Measurements from ENCODE around the gene GALNT13.
A peak's percentile ranks its signal among the peaks of the same experiment; 100 is the strongest.
"Not testable (repeated sequence)": the region's sequence is repeated elsewhere in the genome, so short reads cannot be mapped to it uniquely, and the experiment has no call there.

GALNT13 gene

DNA sequence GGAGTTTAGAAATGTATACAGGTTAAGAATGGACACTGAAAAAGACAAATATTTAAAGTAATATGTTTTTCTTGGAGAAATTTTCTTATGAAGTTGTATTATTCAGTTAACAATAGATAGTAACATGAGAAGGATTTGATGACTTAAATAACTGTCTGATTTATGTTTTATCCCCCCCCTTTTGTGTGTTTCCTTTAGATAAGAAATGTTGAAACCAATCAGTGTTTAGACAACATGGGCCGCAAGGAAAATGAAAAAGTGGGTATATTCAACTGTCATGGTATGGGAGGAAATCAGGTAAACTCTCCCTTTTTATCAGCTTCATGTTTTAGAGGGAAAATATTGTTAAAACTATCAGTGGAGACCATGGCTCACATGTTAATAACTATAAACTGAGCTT lies 537.1 kb downstream of the GALNT13 start:
- no peak for DNase-seq (ENCODE audit: low read depth, low spot score)

DNA sequence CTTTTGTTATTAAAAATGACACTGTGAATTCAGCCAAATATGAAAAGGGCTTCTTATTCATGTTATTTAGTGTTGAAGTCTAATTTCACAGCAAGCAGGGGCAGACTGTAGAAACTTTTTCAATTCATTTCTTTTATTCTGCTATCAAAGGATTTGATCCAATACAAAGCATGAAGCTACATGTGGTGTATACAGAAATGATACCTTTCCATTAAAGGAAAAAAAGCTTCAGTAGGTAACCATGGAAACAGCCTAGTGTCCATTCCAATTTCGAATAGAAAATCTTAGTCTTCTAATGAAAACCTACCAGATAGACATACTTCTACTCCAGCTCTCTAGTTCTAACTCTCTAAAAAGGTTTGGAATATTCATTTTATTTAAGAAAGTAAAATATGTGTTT lies 550.5 kb downstream of the GALNT13 start:
- no peak for DNase-seq (ENCODE audit: low read depth, low spot score)

DNA sequence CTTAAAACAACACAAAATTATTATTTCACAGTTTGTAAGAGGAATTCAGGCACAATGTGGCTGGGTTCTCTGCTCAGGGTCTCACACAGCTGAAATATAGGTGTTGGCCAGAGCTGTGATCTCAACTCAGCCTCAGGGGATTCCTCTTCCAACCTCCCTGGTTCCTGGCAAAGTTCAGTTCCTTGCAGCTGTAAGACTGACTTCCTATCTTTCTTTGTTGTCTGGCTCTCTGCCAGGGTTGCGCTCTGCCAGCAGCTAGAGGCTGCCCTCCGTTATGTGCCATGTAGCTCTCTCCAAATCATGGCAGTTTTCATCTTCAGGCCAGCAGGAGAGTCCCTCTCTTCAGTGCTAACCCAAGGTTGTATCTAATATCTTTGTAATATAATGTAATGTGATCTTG lies 554.3 kb downstream of the GALNT13 start:
- peak; percentile 16 for DNase-seq (ENCODE audit: low read depth, low spot score)

DNA sequence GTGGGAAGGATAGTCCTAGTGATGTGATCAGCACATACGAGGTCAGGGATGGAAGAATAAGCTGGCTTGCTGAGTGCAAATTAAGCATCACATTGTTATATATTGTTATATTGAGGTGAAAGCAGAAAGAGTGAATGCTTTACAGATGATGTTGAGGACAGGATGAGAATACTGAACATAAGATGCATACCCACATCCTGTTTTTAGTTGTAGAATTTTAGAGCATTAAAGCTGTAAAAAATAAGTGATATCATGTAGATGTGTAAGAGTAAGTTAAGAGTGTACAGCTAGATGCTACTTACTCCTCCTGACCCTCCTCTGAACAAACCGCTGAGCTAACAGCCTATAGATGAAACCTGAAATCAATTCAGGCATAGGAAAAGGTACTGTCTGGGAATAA lies 555.7 kb downstream of the GALNT13 start:
- DNase-seq (ENCODE audit: low read depth, low spot score) = no peak

DNA sequence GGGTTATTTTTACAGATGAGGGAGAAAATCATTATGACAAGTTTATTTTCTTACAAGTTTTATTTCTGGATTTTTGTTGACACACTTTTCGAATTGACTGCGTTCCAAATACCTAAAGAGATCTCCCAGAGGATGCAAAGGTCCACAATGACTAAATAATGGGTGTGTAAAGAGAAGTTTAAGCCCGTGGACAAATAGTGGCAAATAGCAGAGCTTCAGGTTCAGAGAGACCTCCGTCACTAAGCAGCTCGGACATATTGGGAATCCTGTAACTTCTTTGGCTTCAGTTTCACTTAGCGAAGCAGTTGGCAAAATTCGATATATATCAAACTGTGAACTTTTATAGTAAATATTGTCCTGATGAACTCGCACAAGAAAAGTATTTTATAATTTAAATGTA lies 556.3 kb downstream of the GALNT13 start:
- DNase-seq (ENCODE audit: low read depth, low spot score) = no peak

DNA sequence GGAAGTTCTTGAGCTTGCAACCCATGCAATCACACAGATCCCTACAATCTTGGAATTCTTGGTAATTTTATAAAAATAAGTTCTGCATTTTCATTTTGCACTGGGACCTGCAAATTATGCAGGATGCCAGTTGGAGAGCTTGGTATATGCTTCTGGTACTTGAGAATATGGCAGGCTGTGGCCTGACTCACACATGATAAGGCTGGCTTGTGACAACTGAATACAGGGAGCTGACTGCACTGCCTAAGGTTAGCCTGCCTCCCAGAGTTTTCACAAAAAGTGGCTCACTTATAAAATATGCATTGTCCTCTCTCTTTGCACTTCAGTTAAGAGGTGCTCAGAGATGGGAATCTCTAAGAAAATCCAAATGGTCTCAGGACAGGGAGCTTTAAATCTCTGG lies 561.3 kb downstream of the GALNT13 start:
- no peak for DNase-seq (ENCODE audit: low read depth, low spot score)

DNA sequence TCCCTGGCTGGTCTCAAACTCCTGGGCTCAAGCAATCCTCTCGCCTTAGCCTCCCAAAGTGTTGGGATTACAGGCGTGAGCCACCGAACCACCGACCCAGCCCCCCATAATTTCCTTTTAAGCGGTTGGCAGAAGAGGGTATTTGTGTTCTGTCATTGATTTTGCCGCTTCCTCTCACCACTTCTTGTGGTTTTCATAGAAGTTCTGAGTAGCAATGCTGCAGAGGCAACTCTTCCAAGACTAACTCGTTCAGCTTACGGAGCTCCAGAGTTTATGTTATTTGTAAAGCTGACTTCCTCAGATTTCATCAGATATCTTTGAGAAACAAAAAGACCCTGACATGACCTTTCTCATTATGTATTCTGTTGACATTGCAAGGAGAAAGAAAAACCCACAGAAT lies 565.4 kb downstream of the GALNT13 start:
- DNase-seq (ENCODE audit: low read depth, low spot score) = no peak

DNA sequence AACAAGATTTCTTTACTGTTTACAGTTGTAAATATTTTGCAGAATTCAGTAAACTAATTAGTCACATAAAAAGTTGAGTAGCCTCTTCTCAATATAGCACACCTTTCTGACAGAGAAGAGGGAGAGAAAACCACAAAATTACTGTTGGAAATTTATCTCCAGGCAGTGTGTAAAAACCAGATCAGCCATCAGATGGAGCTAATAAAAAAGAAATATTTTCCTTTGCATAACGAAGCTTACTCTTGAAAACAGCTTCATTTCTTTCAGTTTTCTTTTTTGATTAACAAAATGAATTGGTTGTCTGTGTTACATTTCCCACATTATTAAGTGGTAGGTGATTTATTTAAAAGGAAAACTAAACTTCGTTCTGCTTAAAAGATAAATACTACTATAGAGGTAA lies 567.4 kb downstream of the GALNT13 start:
- DNase-seq (ENCODE audit: low read depth, low spot score) = no peak

DNA sequence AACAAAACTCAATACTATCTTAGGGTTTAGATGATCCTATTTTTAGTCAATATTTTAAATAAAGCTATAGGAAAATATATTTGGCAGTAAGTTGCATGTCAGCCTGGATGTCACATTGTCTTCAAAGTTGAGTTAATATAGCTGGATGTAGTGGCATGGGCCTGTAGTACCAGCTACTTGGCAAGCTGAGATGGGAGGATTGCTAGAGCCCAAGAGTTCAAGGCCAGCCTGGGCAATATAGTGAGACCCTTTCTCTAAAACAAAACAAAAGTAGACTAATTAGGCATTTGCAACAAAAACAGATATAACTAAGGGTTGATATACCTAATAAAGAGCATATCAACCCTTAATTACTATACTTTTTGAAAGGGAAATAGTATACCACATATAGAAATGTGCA lies 572.2 kb downstream of the GALNT13 start:
- no peak for DNase-seq (ENCODE audit: low read depth, low spot score)

DNA sequence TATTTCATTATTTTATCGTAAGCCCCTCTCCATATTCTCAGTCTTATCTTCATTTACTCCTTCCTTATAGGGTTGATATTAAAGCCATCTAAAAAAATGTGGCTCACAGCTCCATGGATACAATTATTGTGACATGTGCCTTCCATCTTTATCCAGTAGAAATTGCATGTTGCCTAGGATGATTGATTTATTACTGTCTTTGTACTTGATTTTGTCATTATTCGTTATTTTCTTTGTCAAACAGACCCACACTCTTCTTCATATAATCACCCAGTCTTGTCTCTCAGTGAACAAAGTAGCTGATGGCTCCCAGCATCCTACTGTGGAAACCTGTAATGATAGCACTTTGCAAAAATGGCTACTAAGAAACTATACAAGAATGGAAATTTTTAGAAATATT lies 574.6 kb downstream of the GALNT13 start:
- no peak for DNase-seq (ENCODE audit: low read depth, low spot score)

DNA sequence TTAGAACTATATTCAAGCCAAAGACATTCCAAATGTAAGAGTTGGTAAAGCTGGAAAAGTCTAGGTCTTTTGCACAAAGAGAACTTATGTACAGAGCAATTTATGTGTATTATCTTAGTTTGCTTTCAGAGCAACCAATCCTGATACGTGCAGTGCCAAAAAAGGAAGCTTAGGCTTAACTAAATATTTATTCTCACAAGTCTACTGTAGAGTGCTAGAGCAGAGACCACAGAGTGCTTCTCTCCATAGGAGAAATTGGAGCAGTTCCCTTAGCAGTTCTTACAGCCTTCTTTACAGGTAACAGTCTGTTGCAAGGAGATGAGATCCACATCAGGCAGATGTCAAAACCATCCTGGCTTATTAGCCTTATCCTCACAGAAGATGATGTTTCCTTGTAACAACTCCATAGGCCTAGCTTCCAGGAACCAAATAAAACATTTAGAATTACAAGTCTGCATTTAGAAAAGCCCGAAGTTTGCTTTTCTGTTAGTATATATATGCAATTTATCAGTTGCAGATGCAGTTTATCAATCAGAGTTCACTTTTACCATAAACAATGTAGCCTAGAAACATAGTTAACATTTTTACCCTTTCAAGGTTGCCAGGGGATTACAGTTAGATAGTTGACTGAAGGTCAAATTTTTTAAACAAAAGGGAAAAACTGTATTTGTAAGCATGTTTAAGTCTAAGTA lies 576.2 kb downstream of the GALNT13 start:
- no peak for DNase-seq (ENCODE audit: low read depth, low spot score)

DNA sequence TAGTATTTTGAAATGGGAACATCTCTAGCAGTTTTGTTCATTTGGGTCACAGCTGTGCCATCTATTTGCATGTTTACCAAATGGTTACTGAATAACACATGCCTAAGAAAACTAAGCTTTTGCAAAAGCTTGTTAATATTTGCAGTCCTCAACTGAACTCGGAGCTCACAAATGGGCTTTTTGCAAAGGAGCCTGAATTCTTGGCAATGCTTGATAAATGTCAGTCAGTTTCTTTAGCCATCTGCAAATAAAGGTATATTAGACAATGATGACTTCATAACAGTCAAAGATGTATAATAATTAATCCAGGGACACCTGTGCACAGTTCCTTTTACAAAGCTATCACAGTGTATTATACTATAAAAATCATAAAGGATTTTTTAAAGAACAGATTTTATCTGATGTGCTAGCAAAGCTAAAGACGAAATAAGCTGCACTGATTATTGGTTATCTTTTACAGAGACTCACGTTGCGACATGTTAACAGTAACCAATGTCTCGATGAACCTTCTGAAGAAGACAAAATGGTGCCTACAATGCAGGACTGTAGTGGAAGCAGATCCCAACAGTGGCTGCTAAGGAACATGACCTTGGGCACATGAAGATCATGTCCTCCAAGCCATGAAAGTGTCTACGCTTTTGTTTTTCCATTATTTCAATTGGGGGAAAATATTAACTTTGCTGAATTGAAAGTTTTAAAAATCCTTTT lies 578.4 kb downstream of the GALNT13 start:
- no peak for DNase-seq (ENCODE audit: low read depth, low spot score)

DNA sequence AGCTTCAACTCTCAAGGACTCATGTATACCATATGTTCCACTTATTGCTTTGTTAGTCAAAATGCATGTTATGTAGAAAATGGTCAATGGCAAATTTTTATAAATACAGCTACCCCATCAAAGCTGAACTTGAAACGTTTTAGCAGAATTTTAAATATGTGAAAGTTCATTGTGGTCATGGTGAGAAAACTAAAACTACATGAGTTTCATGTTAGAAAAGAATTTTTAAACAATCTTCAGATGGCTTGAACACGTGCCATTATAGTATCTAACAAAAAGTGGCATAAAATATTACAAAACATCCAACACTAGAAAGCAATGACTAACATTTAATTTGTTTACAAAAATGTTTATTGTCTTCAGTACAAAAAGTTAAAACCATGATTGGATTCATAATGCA lies 580.7 kb downstream of the GALNT13 start:
- DNase-seq (ENCODE audit: low read depth, low spot score) = no peak

DNA sequence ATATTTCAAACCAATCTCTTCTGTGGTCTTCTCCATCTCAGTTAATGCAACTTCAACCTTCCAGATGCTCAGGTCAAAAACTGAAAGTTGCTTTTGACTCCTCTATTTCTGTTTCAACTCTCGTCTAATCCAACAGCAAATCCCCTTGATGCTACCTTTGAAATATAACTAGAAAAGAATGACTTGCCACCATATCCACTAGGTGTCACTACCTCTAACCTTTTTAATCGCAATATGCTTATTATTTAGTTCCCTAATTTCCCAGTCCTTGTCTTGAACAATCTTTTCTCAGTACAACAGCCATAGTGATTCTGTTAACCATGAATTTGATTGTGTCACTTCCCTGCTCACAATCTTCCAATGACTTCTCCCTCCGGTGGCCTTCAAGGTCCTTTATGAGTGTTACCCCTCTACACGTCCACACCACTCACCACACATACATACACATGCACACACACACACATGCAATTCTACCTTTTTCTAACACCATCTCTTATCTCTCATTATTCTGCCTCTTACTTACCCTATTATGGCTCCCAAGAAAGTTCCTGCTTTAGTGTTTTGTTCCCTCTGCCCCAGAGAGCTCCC lies 581.3 kb downstream of the GALNT13 start:
- DNase-seq (ENCODE audit: low read depth, low spot score) = no peak

DNA sequence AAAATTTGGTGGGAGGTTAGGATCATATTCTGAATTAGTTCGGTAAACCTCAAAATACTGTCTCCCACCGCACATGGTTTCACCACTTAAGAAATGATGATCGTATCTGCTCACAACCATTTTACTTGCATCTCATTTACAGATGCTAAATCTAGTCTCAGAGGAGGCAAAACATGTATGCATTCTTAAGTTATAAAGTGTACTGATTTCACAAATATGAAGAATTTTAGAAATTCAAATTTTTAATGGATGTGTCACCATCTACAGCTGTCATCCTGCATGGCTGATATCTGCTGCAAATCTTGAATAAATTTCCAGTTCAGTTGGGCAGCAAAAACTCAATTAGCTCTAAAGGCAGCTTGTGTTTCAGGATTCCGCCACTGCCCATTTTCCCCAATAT lies 583.4 kb downstream of the GALNT13 start:
- DNase-seq (ENCODE audit: low read depth, low spot score) = no peak

DNA sequence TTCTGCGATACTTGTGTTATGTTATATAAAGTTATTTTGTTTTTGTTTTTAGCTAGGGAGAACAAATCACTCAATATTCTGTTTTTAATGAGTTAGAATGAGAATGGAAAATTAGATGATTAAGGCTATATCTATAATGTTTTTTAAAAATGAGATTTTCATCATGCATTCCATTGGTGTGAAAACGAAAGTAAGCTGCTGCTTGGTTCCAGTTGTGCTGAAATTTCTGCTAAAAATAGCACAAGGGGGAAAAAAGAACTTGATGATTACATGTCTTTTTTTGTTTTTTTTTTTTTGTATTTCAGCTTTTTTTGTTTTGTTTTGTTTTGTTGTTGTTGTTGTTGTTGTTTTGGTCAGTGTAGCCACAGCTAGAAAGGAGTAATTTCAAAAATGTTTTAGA lies 584.1 kb downstream of the GALNT13 start:
- DNase-seq (ENCODE audit: low read depth, low spot score) = no peak

DNA sequence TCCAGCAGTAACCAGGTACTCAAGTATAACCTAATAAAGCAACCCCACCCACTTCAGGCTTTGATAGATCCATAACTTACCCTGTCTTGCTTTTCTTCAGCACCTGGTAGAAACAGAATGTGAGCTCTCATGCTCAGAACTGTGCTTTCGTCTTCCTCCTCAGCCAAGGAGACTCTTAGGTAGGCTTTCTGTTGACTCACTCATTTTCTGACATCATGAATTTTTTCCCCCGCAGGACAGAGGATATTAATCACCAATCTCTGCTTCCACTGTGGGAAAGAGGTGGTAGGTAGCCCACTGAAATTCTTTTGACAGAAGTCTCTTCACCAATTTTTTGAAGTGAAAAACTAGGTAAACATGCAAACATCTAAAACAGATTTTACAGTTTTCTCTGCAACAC lies 585.6 kb downstream of the GALNT13 start:
- no peak for DNase-seq (ENCODE audit: low read depth, low spot score)

DNA sequence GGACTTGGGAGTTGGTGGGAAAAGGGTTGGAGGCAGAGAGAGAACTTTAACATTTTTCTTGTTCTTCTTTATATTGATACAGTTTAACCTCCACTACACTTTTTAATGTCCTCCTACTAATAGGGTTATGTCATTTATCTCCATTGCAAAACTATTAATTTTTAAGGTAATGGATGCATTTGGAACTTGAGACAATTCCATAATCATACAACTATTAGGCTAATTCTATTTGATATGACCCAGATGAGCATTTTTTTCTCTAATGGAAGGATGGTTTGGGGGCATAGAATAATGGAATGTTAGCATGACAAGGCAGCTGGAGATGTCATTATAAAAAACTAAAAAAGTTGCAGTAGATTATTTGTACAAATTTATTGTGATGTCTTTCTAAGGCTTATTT lies 587.6 kb downstream of the GALNT13 start:
- DNase-seq (ENCODE audit: low read depth, low spot score) = no peak

DNA sequence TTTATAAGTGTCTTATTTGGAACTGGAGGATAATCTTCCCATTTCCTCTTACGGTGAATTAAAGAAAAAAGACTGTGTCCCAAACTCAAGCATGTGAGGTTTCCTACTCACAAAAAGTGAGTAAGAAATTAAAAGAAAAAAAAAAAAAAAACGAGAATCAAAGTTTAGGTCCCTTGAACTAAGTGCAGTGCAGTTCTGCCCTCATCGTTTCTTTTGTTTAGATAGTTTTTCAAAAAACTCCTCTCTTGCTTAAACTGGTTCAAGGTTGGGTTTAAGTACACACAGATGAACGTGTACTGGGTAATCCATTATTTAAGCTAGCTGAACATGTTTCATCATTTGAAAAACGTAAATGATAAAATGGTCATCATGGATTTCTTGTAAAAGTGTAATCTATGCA lies 590.9 kb downstream of the GALNT13 start:
- no peak for DNase-seq (ENCODE audit: low read depth, low spot score)

DNA sequence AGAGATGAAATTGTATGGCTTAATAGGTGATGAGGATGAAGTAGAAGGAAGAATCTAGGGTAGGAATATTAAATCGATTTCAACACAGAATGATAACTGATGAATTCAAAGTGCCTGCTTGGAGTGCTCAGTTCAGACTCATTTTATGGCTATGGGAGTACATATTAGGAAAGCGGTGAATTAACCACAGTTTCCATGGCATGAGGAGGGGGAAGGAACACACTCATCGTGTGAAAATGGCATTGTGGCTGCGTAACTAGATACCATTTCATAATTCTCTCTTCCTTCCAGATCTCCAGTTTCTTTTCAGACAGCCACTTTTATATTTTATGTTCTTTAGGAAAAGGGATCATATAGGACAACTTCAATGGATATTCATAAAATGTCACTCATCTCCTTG lies 594.5 kb downstream of the GALNT13 start:
- no peak for DNase-seq (ENCODE audit: low read depth, low spot score)

DNA sequence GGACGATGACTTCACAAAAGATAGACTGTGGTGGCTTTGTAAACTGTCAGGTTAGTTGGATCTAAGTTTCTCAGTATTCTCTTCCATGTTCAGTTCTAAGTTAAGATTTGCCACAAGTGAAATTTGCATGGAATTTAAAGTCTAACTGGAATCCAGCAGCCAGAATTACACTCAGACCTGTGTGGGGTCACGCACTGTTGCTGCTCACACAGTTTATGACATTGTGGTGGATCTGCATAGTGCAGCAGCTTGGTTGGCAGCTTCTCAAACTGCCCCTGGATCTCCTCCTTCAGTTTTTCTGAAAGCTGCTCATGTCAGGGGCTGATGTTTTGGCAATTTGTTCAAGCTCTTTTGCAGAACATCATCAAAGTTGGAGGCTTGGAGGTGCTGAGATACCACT lies 598.7 kb downstream of the GALNT13 start:
- DNase-seq (ENCODE audit: low read depth, low spot score) = no peak

DNA sequence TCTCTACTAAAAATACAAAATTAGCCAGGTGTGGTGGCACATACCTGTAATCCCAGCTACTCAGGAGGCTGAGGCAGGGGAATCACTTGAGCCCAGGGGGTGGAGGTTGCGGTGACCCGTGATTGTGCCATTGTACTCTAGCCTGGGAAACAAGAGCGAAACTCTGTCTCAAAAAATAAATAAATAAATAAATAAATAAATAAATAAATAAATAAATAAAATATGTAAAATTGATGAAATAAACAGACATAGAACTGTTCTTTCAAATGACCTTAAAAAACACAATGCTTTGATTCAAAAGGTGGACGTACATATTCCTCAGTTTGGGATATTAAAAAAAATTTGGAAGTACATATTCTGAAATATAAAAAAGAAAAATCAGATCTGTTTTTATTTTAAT lies 599.8 kb downstream of the GALNT13 start:
- not testable (repeated sequence) for DNase-seq (ENCODE audit: low read depth, low spot score)

DNA sequence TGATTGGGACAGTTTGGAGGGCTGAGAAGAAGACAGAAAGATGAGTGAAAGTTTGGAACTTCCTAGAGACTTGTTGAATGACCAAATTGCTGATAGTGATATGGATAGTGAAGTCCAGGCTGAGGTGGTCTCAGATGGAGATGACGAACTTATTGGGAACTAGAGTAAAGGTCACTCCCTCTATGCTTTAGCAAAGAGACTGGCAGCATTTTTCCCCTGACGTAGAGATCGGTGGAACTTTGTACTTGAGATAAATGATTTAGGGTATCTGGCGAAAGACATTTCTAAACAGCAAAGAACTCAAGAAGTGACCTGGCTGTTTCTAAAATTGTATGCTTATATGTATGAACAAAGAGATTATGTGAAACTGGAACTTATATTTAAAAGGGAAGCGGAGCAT lies 605.6 kb downstream of the GALNT13 start:
- no peak for DNase-seq (ENCODE audit: low read depth, low spot score)

All from ELF-1 (cell line).